AG09309 (cell line): ENCODE data around the gene DLST.
A peak's percentile ranks its signal among the peaks of the same experiment; 100 is the strongest.

Source experiments
- DNase-seq: peaks from one replicate; pipeline ENCODE4 v3.0.0-alpha.2; 2010; ENCODE audit warnings: low read depth
- H3K4me3 ChIP-seq: 2 replicates; pipeline ENCODE4 v1.5.1; 2011; ENCODE audit warnings: mild to moderate bottlenecking, low read depth, low read length, moderate library complexity; ENCODE audit not compliant: control insufficient read depth
- CTCF ChIP-seq: IDR thresholded peaks from 2 replicates; pipeline ENCODE4 v1.5.1; 2011; ENCODE audit warnings: mild to moderate bottlenecking, low read depth, low read length, inconsistent platforms; ENCODE audit not compliant: insufficient read depth, control insufficient read depth; ENCODE audit errors: missing control alignments

The DLST gene

DNA sequence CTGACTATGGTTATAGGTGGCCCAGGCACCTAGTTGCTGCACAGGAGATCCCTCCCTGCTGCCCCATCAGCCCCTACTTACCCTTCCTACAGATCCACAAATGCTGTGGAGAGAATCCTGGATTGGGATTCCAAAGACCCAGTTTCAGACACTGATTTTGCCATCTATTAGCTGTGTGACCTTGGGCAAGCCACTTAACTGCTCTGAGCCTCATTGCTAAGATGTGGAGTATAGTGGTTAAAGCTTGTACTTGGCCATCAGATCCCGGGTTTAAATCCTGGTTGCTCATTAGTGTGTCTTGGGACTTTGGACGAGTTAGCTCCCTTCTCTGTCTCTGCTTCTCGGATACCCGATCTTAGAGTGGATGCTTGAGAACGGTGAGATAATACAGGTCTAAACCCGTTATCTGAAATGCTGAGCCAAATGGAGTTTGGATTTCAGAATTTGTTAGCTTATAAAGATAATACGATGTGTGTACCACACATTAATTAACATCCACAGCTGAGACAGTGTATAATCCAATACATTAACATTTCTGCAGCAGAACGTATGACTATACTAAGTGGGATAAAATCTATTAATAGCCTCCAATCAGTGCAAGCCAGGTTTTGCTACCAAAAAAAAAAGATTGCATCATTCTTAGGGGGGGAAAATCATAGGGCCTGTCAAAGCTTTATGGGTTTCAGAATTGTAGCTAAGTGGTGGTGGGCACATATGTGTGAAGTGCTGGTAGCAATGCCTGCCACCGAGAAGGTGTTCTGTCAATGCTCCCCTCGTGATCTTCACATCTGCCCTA is 21.8 kb upstream of the DLST start:
- DNase-seq, result no peak
- no peak overlapping the region for H3K4me3 ChIP-seq
- no peak for TF ChIP-seq CTCF

DNA sequence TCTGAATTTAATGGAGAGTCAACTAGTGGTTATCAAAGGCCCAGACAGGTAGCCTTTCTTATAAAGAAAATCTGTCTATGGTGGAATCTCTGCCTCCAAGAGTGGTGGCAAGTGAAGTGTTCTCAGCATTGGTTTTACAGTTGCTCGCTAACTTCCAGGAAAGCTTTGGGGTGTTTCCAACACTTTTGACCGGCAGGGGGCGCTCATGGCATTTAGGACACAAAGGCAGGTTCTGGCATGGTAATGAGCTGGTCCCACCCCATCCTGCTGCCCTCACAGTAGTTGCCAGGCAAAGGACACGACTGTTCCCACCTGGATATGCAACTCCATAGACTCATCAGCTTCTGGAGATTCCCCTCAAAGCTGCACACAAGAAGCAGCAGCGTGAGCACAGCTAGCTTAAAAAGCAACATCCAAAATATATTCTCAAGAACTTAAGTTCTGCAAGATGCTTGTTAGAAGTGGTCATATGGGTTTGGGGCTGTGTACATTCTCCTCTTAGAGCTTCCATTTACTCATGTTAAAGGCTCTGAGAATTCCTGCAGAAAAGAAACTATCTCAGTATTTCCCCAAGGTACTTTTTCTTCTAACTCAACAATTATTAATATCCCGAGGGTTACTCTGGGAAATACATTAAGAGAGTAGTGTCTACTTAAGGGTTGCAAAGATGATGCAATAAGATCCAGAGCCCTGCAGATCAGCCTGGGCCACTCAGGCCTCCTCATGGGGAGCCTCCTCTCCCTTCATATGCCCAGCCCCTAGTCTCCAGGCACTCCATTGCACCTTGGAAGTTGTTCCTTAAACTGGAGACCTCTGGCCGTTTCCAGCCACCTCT is 20.6 kb upstream of the DLST start:
- TF ChIP-seq CTCF, result peak; percentile 84
- no peak overlapping the region for H3K4me3 ChIP-seq
- DNase-seq, result no peak

DNA sequence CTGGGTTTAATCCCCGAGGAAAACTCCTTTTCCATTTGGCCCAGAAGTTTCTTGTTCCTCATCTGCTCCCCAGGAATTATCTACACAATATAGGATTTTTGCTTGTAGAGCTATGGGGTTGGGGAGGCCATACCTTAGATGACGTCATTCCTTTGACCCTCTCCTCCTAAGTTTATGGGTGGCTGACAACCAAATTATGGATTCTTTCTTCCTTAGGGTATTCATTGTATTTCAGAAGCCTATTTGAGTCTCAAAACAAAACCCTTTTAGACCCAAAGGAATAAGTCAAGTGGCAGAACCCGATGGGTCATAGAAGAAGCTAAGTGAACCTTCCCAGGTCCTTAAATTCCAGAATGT is 20.0 kb upstream of the DLST start:
- no peak overlapping the region for H3K4me3 ChIP-seq
- DNase-seq, result no peak
- no peak for TF ChIP-seq CTCF

GRCh38 chr14:74863274-74863673 is 18.4 kb upstream of the DLST start:
- no peak for DNase-seq
- H3K4me3 ChIP-seq, result no peak overlapping the region
- TF ChIP-seq CTCF, result no peak

- no peak for TF ChIP-seq CTCF
- H3K4me3 ChIP-seq, result no peak overlapping the region
- no peak for DNase-seq
Observed at GRCh38 chr14:74864198-74864597, 17.5 kb upstream of the DLST start.

DNA sequence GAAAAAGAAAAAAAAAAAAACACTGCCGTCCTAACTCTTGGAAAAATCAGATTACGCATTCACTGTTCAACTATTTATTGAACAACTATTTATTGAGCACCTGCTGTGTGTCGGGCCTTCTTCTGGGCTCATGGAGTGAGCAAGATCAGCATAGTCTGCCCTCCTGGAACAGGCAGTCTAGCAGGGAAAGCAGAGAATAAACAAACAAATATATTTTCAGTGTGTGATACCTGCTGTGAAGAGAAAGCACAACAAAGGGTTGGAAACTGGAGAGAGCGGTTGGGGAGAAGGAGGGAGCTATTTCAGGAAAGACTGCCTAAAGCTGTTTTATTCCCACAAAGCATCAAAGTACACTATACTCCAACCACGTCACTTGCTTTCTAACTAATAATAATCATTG is 16.6 kb upstream of the DLST start:
- no peak for DNase-seq
- no peak overlapping the region for H3K4me3 ChIP-seq
- no peak for TF ChIP-seq CTCF
